ENCODE measurements around the gene HSPA1A. TPM values are rescaled to one million over a fixed set of nuclear protein-coding genes. Genes with fewer than 3 reads are reported as not detected.

Gene HSPA1A
- total RNA-seq, 1 experiment from 2014 or later: 77.3 TPM

GRCh38 chr6:31795616-31796298 lies 19.6 kb upstream of the HSPA1A start, which contains the start of gene VARS1:
Gene VARS1, minus strand, starts transcription at chr6:31795752. Its CDS starts 535 bp downstream, at chr6:31795217.
- no peaks in the 10 kb centered on the region for H3K36me3 ChIP-seq (ENCODE audit: control insufficient read depth, insufficient read depth, low read length)
- peak within 1 kb of the TSS; percentile 80 for H3K4me3 ChIP-seq (ENCODE audit: low read depth, low read length)
- Mint-ChIP-seq H3K36me3 (ENCODE audit: insufficient read depth, unreplicated experiment) (peaks cover 25% of the 10 kb centered on the region), H3K4me1 (ENCODE audit: low read depth, unreplicated experiment) (peaks cover 15% of the 10 kb centered on the region), H3K9me3 (ENCODE audit: unreplicated experiment) (no peaks in the 10 kb centered on the region), H3K4me3 (ENCODE audit: unreplicated experiment) (peak within 1 kb of the TSS; percentile 98), H3K27ac (ENCODE audit: unreplicated experiment) (peak within 1 kb of the TSS; percentile 94), H3K27me3 (ENCODE audit: insufficient read depth, unreplicated experiment) (no peaks in the 10 kb centered on the region)
- no TSS peak for BruUV-seq (replicated peaks)
- H3K27me3 ChIP-seq (replicated peaks; ENCODE audit: control insufficient read depth, insufficient read depth, low read length): no peaks in the 10 kb centered on the region
- intact Hi-C loops (cut with micrococcal nuclease; ENCODE audit: unreplicated experiment): loop anchor here (1.0 kb wide), 2 partner anchors 32 to 66 kb away; partner anchors contain the start of genes DDAH2 and HSPA1B
- peak; percentile 92 to 95 for DNase-seq
- ChIA-PET CTCF (interaction anchor here (0.8 to 2.9 kb wide), 7 partner anchors 11 to 115 kb away, joined by 3 to 21 read pairs (median 5); partner anchors contain the start of genes HSPA1A, HSPA1L, LSM2 and LY6G5C), POLR2A (interaction anchor here (0.6 to 2.1 kb wide), 10 partner anchors 11 to 67 kb away, joined by 3 to 29 read pairs (median 6); partner anchors contain the start of genes DDAH2, HSPA1A, HSPA1B and HSPA1L)
- H3K9me3 ChIP-seq: no peaks in the 10 kb centered on the region
- TF ChIP-seq CTCF (IDR thresholded peaks at IDR 0.05; ENCODE audit: insufficient read depth in 1 of 2, low read depth in 1 of 2, low read length in 1 of 2, severe bottlenecking in 1 of 2, unreplicated experiment in 1 of 2): peak; percentile 78 to 94
- H3K4me1 ChIP-seq: 0 out of 2 replicates have a peak, but pooled peaks cover 3% of the 10 kb centered on the region

GRCh38 chr6:31796993-31797385 lies 18.4 kb upstream of the HSPA1A start:
- POLR2A ChIA-PET: no interaction called here

More at GRCh38 chr6:31796993-31797385, 18.4 kb upstream of the HSPA1A start:
- no peak overlapping the region for H3K27ac Mint-ChIP-seq (ENCODE audit: unreplicated experiment)
- Histone ChIP-seq H3K9me3 (no peaks in the 10 kb centered on the region), H3K36me3 (ENCODE audit: control insufficient read depth, insufficient read depth, low read length) (no peaks in the 10 kb centered on the region), H3K4me1 (0 out of 2 replicates have a peak, but pooled peaks cover 3% of the 10 kb centered on the region), H3K4me3 (ENCODE audit: low read depth, low read length) (no peak overlapping the region), H3K27me3 (replicated peaks; ENCODE audit: control insufficient read depth, insufficient read depth, low read length) (no peaks in the 10 kb centered on the region)
- peaks cover 22% of the 10 kb centered on the region for H3K36me3 Mint-ChIP-seq (ENCODE audit: insufficient read depth, unreplicated experiment)
- intact Hi-C loops (cut with micrococcal nuclease; ENCODE audit: unreplicated experiment): loop anchor here (1.0 kb wide), 2 partner anchors 30 to 68 kb away; partner anchors contain the start of genes DDAH2 and HSPA1B
- no peak for TF ChIP-seq CTCF (IDR thresholded peaks at IDR 0.05; ENCODE audit: insufficient read depth in 1 of 2, low read depth in 1 of 2, low read length in 1 of 2, severe bottlenecking in 1 of 2, unreplicated experiment in 1 of 2)
- no peak for DNase-seq
- H3K27me3 Mint-ChIP-seq (ENCODE audit: insufficient read depth, unreplicated experiment): no peaks in the 10 kb centered on the region
- H3K9me3 Mint-ChIP-seq (ENCODE audit: unreplicated experiment): no peaks in the 10 kb centered on the region
- CTCF ChIA-PET: interaction anchor here (2.9 kb wide), 1 partner anchor 10 kb away, joined by 21 read pairs; the partner anchor contains the start of gene LSM2
- H3K4me1 Mint-ChIP-seq (ENCODE audit: low read depth, unreplicated experiment): peaks cover 6% of the 10 kb centered on the region
- BruUV-seq (replicated peaks): no TSS peak
- H3K4me3 Mint-ChIP-seq (ENCODE audit: unreplicated experiment): no peak overlapping the region

All from Caco-2 (cell line).